ENCODE data around the gene KIF5A. TPM values are rescaled to one million over a fixed set of nuclear protein-coding genes. Genes with fewer than 3 reads are reported as not detected.

Gene KIF5A
- total and polyA plus RNA-seq, 3 donors from 2014 or later, result 6.8 to 9.1 (median 8.4) TPM

- no peak for DNase-seq
- H3K36me3 ChIP-seq (ENCODE audit: low read depth, missing control alignments), result no peaks in the 10 kb centered on the region
- peaks cover 21% of the 10 kb centered on the region for H3K4me1 ChIP-seq
- TF ChIP-seq CTCF (IDR thresholded peaks at IDR 0.05), result no peak
- no peak for TF ChIP-seq POLR2A (IDR thresholded peaks at IDR 0.05)
- intact Hi-C loops (cut with DNase I; ENCODE audit: low total_unique reads), result no loop called here
- WGBS, 2 donors, result 12 to 13% methylated on average over 2 of the region's 2 CpGs
- H3K27me3 ChIP-seq, result no peaks in the 10 kb centered on the region
- peak overlapping the region; percentile 83 to 94 for H3K4me3 ChIP-seq
- H3K9me3 ChIP-seq, result no peaks in the 10 kb centered on the region
- peak overlapping the region; percentile 37 to 76 for H3K27ac ChIP-seq
Observed at GRCh38 chr12:57590479-57590863, 40.6 kb downstream of the KIF5A start.

GRCh38 chr12:57590864-57591781 is 41.3 kb downstream of the KIF5A start, which contains the start of gene PIP4K2C:
Gene PIP4K2C, plus strand, starts transcription at chr12:57591192. Its CDS starts 98 bp downstream, at chr12:57591290.
- Histone ChIP-seq H3K4me3 (peak within 1 kb of the TSS; percentile 83 to 94), H3K36me3 (ENCODE audit: low read depth, missing control alignments) (no peaks in the 10 kb centered on the region), H3K9me3 (no peaks in the 10 kb centered on the region), H3K27ac (peak within 1 kb of the TSS; percentile 37 to 76), H3K27me3 (no peaks in the 10 kb centered on the region), H3K4me1 (peaks cover 21% of the 10 kb centered on the region)
- DNase-seq, result peak; percentile 93
- intact Hi-C loops (cut with DNase I; ENCODE audit: low total_unique reads), result no loop called here
- TF ChIP-seq POLR2A (IDR thresholded peaks at IDR 0.05) (no peak), CTCF (IDR thresholded peaks at IDR 0.05) (peak in 1 of 3 experiments; percentile 17)
- WGBS, 2 donors, result 0 to 2% methylated on average over 20 to 43 of the region's 69 CpGs

GRCh38 chr12:57591782-57592325 is 42.0 kb downstream of the KIF5A start:
- TF ChIP-seq POLR2A (IDR thresholded peaks at IDR 0.05), result no peak
- TF ChIP-seq CTCF (IDR thresholded peaks at IDR 0.05), result no peak
- Histone ChIP-seq H3K9me3 (no peaks in the 10 kb centered on the region), H3K27ac (peak overlapping the region; percentile 37 to 76), H3K27me3 (no peaks in the 10 kb centered on the region), H3K4me3 (peak overlapping the region; percentile 83 to 94), H3K4me1 (peaks cover 21% of the 10 kb centered on the region), H3K36me3 (ENCODE audit: low read depth, missing control alignments) (no peaks in the 10 kb centered on the region)
- no peak for DNase-seq
- WGBS, 2 donors, result 27 to 39% methylated on average over 10 of the region's 10 CpGs
- intact Hi-C loops (cut with DNase I; ENCODE audit: low total_unique reads), result no loop called here

GRCh38 chr12:57592551-57593165 is 42.8 kb downstream of the KIF5A start:
- WGBS, 2 donors, result 49 to 64% methylated on average over 2 of the region's 2 CpGs
- TF ChIP-seq POLR2A (IDR thresholded peaks at IDR 0.05) (no peak), CTCF (IDR thresholded peaks at IDR 0.05) (no peak)
- peaks cover 21% of the 10 kb centered on the region for H3K4me1 ChIP-seq
- H3K9me3 ChIP-seq, result no peaks in the 10 kb centered on the region
- intact Hi-C loops (cut with DNase I; ENCODE audit: low total_unique reads), result no loop called here
- H3K27me3 ChIP-seq, result no peaks in the 10 kb centered on the region
- no peak for DNase-seq
- no peaks in the 10 kb centered on the region for H3K36me3 ChIP-seq (ENCODE audit: low read depth, missing control alignments)
- no peak overlapping the region for H3K4me3 ChIP-seq
- H3K27ac ChIP-seq, result no peak overlapping the region
